Stimulated activated CD8-positive, alpha-beta memory T cell treated with anti-CD3 and anti-CD28 coated beads, Interleukin-15, amount 100 ng/mL, for 1 hour (primary cell): ENCODE measurements around the gene ANO10.
"Not testable (repeated sequence)": the region's sequence is repeated elsewhere in the genome, so short reads cannot be mapped to it uniquely, and the experiment has no call there.

ENCODE experiments used
- DNase-seq: peaks from one replicate; pipeline ENCODE4 v3.0.0-alpha.2; 2020; ENCODE audit warnings: low read depth

Gene ANO10

GRCh38 chr3:43372007-43372740 is 249.6 kb downstream of the ANO10 start:
- DNase-seq: no peak

GRCh38 chr3:43371494-43371893 is 250.3 kb downstream of the ANO10 start:
- no peak for DNase-seq

- no peak for DNase-seq
These were observed 251.4 kb downstream of the ANO10 start for GRCh38 chr3:43370293-43370980.

- no peak for DNase-seq
These were observed 252.2 kb downstream of the ANO10 start for GRCh38 chr3:43369404-43370292.

- no peak for DNase-seq
These were observed 254.9 kb downstream of the ANO10 start for GRCh38 chr3:43366885-43367284.

- DNase-seq: no peak
These were observed 255.3 kb downstream of the ANO10 start for GRCh38 chr3:43366481-43366880.

GRCh38 chr3:43365601-43366305 is 256.1 kb downstream of the ANO10 start:
- DNase-seq: no peak

- DNase-seq: no peak
These were observed 256.9 kb downstream of the ANO10 start for GRCh38 chr3:43364926-43365325.

GRCh38 chr3:43364494-43364893 is 257.3 kb downstream of the ANO10 start:
- no peak for DNase-seq

GRCh38 chr3:43363621-43364266 is 258.1 kb downstream of the ANO10 start:
- no peak for DNase-seq

GRCh38 chr3:43362961-43363360 is 258.9 kb downstream of the ANO10 start:
- DNase-seq: no peak

GRCh38 chr3:43362183-43362582 is 259.6 kb downstream of the ANO10 start:
- DNase-seq: no peak

- DNase-seq: no peak
These were observed 260.7 kb downstream of the ANO10 start for GRCh38 chr3:43361077-43361476.

- DNase-seq: not testable (repeated sequence)
These were observed 265.8 kb downstream of the ANO10 start for GRCh38 chr3:43356033-43356432.

GRCh38 chr3:43353923-43354670 is 267.7 kb downstream of the ANO10 start:
- no peak for DNase-seq

GRCh38 chr3:43353393-43353792 is 268.4 kb downstream of the ANO10 start:
- no peak for DNase-seq

- DNase-seq: no peak
These were observed 272.1 kb downstream of the ANO10 start for GRCh38 chr3:43349716-43350115.

GRCh38 chr3:43348852-43349574 is 272.8 kb downstream of the ANO10 start:
- DNase-seq: no peak

GRCh38 chr3:43348350-43348749 is 273.5 kb downstream of the ANO10 start:
- DNase-seq: no peak

GRCh38 chr3:43347774-43348173 is 274.0 kb downstream of the ANO10 start:
- DNase-seq: no peak
